IMR-90 (cell line): ENCODE measurements around the gene SEPTIN10. TPM values are rescaled to one million over a fixed set of nuclear protein-coding genes. Genes with fewer than 3 reads are reported as not detected.

Experiments
- ATAC-seq: fragments of 200-7000 bp; cut with Tn5 transposase; 2 replicates; pipeline ENCODE4 v1.9.1; 2020; ENCODE audit warnings: low read depth, mild to moderate bottlenecking, moderate library complexity
- BruUV-seq: library from RNA; stranded (reverse); fragments of 400-500 nt; replicated peaks from 2 replicates; lab custom pipeline; 2021; lab: Mats Ljungman, UMichigan
- CTCF ChIA-PET: fragments of 300-600 bp; formaldehyde crosslinking; extraction: SDS; loops from one replicate; lab custom pipeline; 2021; ENCODE audit warnings: antibody characterized with exemption; lab: Yijun Ruan, JAX
- POLR2A ChIA-PET: fragments of 300-600 bp; sonication (Branson Sonifier 250); formaldehyde crosslinking; loops from one replicate; lab custom pipeline; 2022; ENCODE audit warnings: antibody characterized with exemption; ENCODE audit not compliant: unreplicated experiment; lab: Charles Lee
- DNase-seq: peaks from one replicate; pipeline ENCODE4 v3.0.0; 2013
- H2AFZ ChIP-seq: replicated peaks from 2 replicates; pipeline ENCODE3; 2013; ENCODE audit warnings: low read length, mild to moderate bottlenecking; ENCODE audit not compliant: poor library complexity
- H2AK5ac ChIP-seq: 2 replicates; pipeline ENCODE4 v1.6.1; 2013; ENCODE audit warnings: low read depth, low read length, inconsistent platforms
- H2AK9ac ChIP-seq: replicated peaks from 2 replicates; pipeline ENCODE3; 2013; ENCODE audit warnings: mild to moderate bottlenecking, low read depth, low read length, moderate library complexity; ENCODE audit not compliant: poor library complexity
- H2BK120ac ChIP-seq: 2 replicates; pipeline ENCODE4 v1.6.1; 2013; ENCODE audit warnings: low read depth, low read length, inconsistent platforms
- H2BK15ac ChIP-seq: 3 replicates; pipeline ENCODE4 v1.6.1; 2013; ENCODE audit warnings: low read depth, low read length, inconsistent platforms
- H2BK20ac ChIP-seq: 2 replicates; pipeline ENCODE4 v1.6.1; 2013; ENCODE audit warnings: low read depth, mild to moderate bottlenecking, inconsistent platforms, low read length, moderate library complexity
- H2BK5ac ChIP-seq: 2 replicates; pipeline ENCODE4 v1.6.1; 2013; ENCODE audit warnings: mild to moderate bottlenecking, low read depth, low read length, inconsistent platforms; ENCODE audit not compliant: poor library complexity, severe bottlenecking
- H3K14ac ChIP-seq: replicated peaks from 2 replicates; pipeline ENCODE4 v1.6.1; 2013; ENCODE audit warnings: low read depth, low read length, inconsistent platforms
- H3K18ac ChIP-seq: 2 replicates; pipeline ENCODE4 v1.6.1; 2013; ENCODE audit warnings: low read depth, low read length, control low read depth
- H3K23ac ChIP-seq: 2 replicates; pipeline ENCODE4 v1.6.1; 2013; ENCODE audit warnings: low read depth, low read length, inconsistent platforms
- H3K27ac ChIP-seq: 2 replicates; pipeline ENCODE4 v1.5.1; 2013; ENCODE audit warnings: mild to moderate bottlenecking, control low read depth, low read length; ENCODE audit not compliant: insufficient read depth
- H3K27me3 ChIP-seq: 2 replicates; pipeline ENCODE4 v1.6.1; 2013; ENCODE audit warnings: low read length; ENCODE audit not compliant: control insufficient read depth, insufficient read depth
- H3K36me3 ChIP-seq: 2 replicates; pipeline ENCODE4 v1.6.1; 2013; ENCODE audit warnings: low read length, mixed read lengths; ENCODE audit not compliant: control insufficient read depth, insufficient read depth
- H3K4ac ChIP-seq: 2 replicates; pipeline ENCODE4 v1.6.1; 2013; ENCODE audit warnings: low read depth, low read length, inconsistent platforms
- H3K4me1 ChIP-seq: 2 replicates; pipeline ENCODE4 v1.6.1; 2013; ENCODE audit warnings: low read length, mixed read lengths; ENCODE audit not compliant: control insufficient read depth, insufficient read depth
- H3K4me2 ChIP-seq: 2 replicates; pipeline ENCODE4 v1.6.1; 2013; ENCODE audit warnings: low read depth, mild to moderate bottlenecking, control low read depth, low read length, moderate library complexity
- H3K4me3 ChIP-seq: 2 replicates; pipeline ENCODE4 v1.5.1; 2013; ENCODE audit warnings: low read depth, mild to moderate bottlenecking, control low read depth, low read length, moderate library complexity; ENCODE audit not compliant: insufficient read depth
- H3K56ac ChIP-seq: 2 replicates; pipeline ENCODE4 v1.6.1; 2013; ENCODE audit warnings: low read length, inconsistent platforms; ENCODE audit not compliant: insufficient read depth; ENCODE audit errors: extremely low read depth
- H3K79me1 ChIP-seq, 2 experiments: 2 replicates each; pipeline ENCODE4 v1.6.1; 2013; ENCODE audit warnings: low read length in 2 of 2, inconsistent platforms in 1 of 2, low read depth in 1 of 2
- H3K9ac ChIP-seq: 2 replicates; pipeline ENCODE4 v1.6.1; 2013; ENCODE audit warnings: low read depth, low read length, control low read depth
- H3K9me1 ChIP-seq: 2 replicates; pipeline ENCODE4 v1.6.1; 2013; ENCODE audit warnings: low read length, inconsistent platforms; ENCODE audit not compliant: insufficient read depth
- H3K9me3 ChIP-seq: 2 replicates; pipeline ENCODE4 v1.6.1; 2013; ENCODE audit warnings: low read length; ENCODE audit not compliant: control insufficient read depth, insufficient read depth
- H4K20me1 ChIP-seq: 2 replicates; pipeline ENCODE4 v1.6.1; 2013; ENCODE audit warnings: low read length, inconsistent platforms; ENCODE audit not compliant: insufficient read depth
- H4K5ac ChIP-seq: 2 replicates; pipeline ENCODE4 v1.6.1; 2013; ENCODE audit warnings: mild to moderate bottlenecking, low read depth, low read length, control low read depth
- H4K8ac ChIP-seq, 2 experiments: 2 replicates each; pipeline ENCODE4 v1.6.1; 2013; ENCODE audit warnings: low read depth in 2 of 2, low read length in 2 of 2, control low read depth in 1 of 2, inconsistent platforms in 1 of 2
- H4K91ac ChIP-seq: 2 replicates; pipeline ENCODE4 v1.6.1; 2013; ENCODE audit warnings: low read depth, low read length, inconsistent platforms; ENCODE audit not compliant: insufficient read depth
- CEBPB ChIP-seq: IDR thresholded peaks from 2 replicates; pipeline ENCODE4 v1.6.1; 2012; ENCODE audit warnings: low read depth, low read length, improper control_type of control experiment
- CHD1 ChIP-seq: IDR thresholded peaks from 2 replicates; pipeline ENCODE4 v1.6.1; 2012; ENCODE audit warnings: low read depth, low read length, improper control_type of control experiment
- FOS ChIP-seq: fragments of 150-350 bp; IDR thresholded peaks from 2 replicates; pipeline ENCODE4 v1.6.1; 2016; ENCODE audit warnings: low read depth, low read length
- MAFK ChIP-seq: IDR thresholded peaks from 2 replicates; pipeline ENCODE4 v1.6.1; 2012; ENCODE audit warnings: low read depth, low read length, improper control_type of control experiment
- MAZ ChIP-seq: IDR thresholded peaks from 2 replicates; pipeline ENCODE4 v1.6.1; 2012; ENCODE audit warnings: low read depth, mild to moderate bottlenecking, low read length, improper control_type of control experiment, moderate library complexity, borderline replicate concordance
- RFX5 ChIP-seq: IDR thresholded peaks from 2 replicates; pipeline ENCODE4 v1.8.0; 2012; ENCODE audit warnings: low read depth, mild to moderate bottlenecking, low read length, moderate library complexity
- SMC3 ChIP-seq: fragments of 150-350 bp; IDR thresholded peaks from 2 replicates; pipeline ENCODE4 v1.6.1; 2016; ENCODE audit warnings: low read depth, mild to moderate bottlenecking, antibody characterized with exemption, low read length, moderate library complexity
- WGBS, 2 experiments: methylation state at CpG; one replicate each; pipeline versions ENCODE4 v1.1.5 to v1.1.7; 2013; ENCODE audit warnings: missing lambda C conversion rate in 2 of 2; ENCODE audit not compliant: insufficient read length in 1 of 2; ENCODE audit errors: extremely low coverage in 2 of 2; 5-methylcytosine and 5-hydroxymethylcytosine counted together
- dilution Hi-C: fragments of 300-500 bp; cut with HindIII; formaldehyde crosslinking; loops from one replicate; pipeline ENCODE4 v1.14.3; 2018; ENCODE audit warnings: low sequenced_read_pairs; ENCODE audit not compliant: unreplicated experiment
- in situ Hi-C: fragments of 300-500 bp; cut with MboI; formaldehyde crosslinking; loops from 3 replicates; pipeline ENCODE4 v1.14.3; 2019; ENCODE audit warnings: low sequenced_read_pairs, inconsistent platforms, mixed read lengths
- intact Hi-C: fragments of 100-400 bp; cut with micrococcal nuclease; formaldehyde crosslinking; loops from 2 replicates; pipeline ENCODE4 v1.10.0; 2022
- polyA plus RNA-seq, 3 experiments: library from polyadenylated mRNA; depleted of rRNA; stranded (reverse); fragments of >200 nt; gene quantifications; 2 replicates each; pipeline ENCODE4 v1.2.3, GENCODE V29; 2012; ENCODE audit warnings: low replicate concordance in 1 of 3
- total RNA-seq: library from RNA; depleted of rRNA; stranded (reverse); fragments of >200 nt; gene quantifications from 2 replicates; pipeline ENCODE4 v1.2.3, GENCODE V29; 2012
- TF ChIP-seq, protein P1 (sequence below): fragments of 150-350 bp; IDR thresholded peaks from 2 replicates; pipeline ENCODE4 v1.6.1; 2016; ENCODE audit warnings: low read depth, mild to moderate bottlenecking, low read length, moderate library complexity, borderline replicate concordance

The SEPTIN10 gene
- total and polyA plus RNA-seq, 2 of the 4 experiments (the other 2 are of a cell fraction) = 55.4 to 82.6 TPM

DNA sequence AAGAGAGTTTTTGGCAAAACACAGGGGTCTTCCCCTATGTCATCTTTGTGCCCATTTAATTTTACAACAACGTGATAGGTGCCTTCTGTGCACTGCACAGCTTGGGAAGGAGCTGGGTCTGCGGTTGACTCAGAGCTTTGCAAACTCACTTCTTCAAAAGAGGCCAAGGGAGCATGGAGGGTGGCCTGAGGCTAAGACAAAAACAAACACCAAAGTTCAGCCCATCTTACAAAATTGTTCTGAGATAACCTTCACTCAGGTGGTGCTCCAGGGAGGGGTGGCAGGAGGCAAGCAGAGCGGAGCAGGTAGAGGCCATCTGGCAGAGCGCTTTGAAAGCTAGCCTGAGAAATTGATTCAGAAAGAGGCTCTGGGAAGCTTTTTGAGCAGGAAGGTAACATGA, 10.2 kb upstream of the SEPTIN10 start:
- Histone ChIP-seq H3K4me3 (no peak overlapping the region), H4K8ac (no peak overlapping the region), H2BK15ac (no peak overlapping the region), H3K4me2 (no peak overlapping the region), H3K56ac (no peak overlapping the region), H3K27me3 (peaks cover 21% of the 10 kb centered on the region), H4K91ac (no peak overlapping the region), H3K23ac (no peak overlapping the region), H3K79me1 (peaks cover 0 to 5% of the 10 kb centered on the region in 2 experiments; a peak in 1 of 4 replicates), H3K4me1 (no peaks in the 10 kb centered on the region), H3K36me3 (no peaks in the 10 kb centered on the region), H3K9me1 (no peaks in the 10 kb centered on the region), H2AFZ (no peak overlapping the region), H4K5ac (no peak overlapping the region), H4K20me1 (no peaks in the 10 kb centered on the region), H2AK9ac (no peak overlapping the region), H2BK120ac (no peak overlapping the region), H3K14ac (no peak overlapping the region), H3K9me3 (no peaks in the 10 kb centered on the region), H3K18ac (no peak overlapping the region), H2AK5ac (no peak overlapping the region), H2BK20ac (no peak overlapping the region), H3K9ac (no peak overlapping the region), H3K4ac (no peak overlapping the region), H2BK5ac (no peak overlapping the region), H3K27ac (no peak overlapping the region)
- intact Hi-C loops (no loop called here), in situ Hi-C loops (no loop called here), dilution Hi-C loops (no loop called here)
- TF ChIP-seq RFX5 (no peak), SMC3 (no peak), CHD1 (no peak), FOS (no peak), MAFK (no peak), CEBPB (no peak), MAZ (no peak)
- TF ChIP-seq, protein P1, sequence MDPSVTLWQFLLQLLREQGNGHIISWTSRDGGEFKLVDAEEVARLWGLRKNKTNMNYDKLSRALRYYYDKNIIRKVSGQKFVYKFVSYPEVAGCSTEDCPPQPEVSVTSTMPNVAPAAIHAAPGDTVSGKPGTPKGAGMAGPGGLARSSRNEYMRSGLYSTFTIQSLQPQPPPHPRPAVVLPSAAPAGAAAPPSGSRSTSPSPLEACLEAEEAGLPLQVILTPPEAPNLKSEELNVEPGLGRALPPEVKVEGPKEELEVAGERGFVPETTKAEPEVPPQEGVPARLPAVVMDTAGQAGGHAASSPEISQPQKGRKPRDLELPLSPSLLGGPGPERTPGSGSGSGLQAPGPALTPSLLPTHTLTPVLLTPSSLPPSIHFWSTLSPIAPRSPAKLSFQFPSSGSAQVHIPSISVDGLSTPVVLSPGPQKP = no peak
- ATAC-seq (no peak), DNase-seq (no peak)
- POLR2A ChIA-PET = no interaction called here
- WGBS, 2 experiments = 83% methylated on average over 1 of the region's 4 CpGs; no CpG with 5 or more reads in 1 of the 2 experiments
- no TSS peak for BruUV-seq
- CTCF ChIA-PET = no interaction called here
